Caco-2 (cell line): ENCODE results near the gene TMUB2. TPM values are rescaled to one million over a fixed set of nuclear protein-coding genes. Genes with fewer than 3 reads are reported as not detected.

Source experiments
- BruUV-seq: library from RNA; stranded (reverse); fragments of 400-500 nt; replicated peaks from 2 replicates; lab custom pipeline; 2021; lab: Mats Ljungman, UMichigan
- CTCF ChIA-PET: fragments of 300-600 bp; sonication (Branson Sonifier 250); formaldehyde crosslinking; loops from one replicate; lab custom pipeline; 2022; ENCODE audit warnings: antibody characterized with exemption; lab: Charles Lee
- POLR2A ChIA-PET: fragments of 300-600 bp; sonication (Branson Sonifier 250); formaldehyde crosslinking; loops from one replicate; lab custom pipeline; 2022; ENCODE audit warnings: antibody characterized with exemption; lab: Charles Lee
- DNase-seq, 2 experiments: peaks; one replicate each; pipeline versions ENCODE4 v3.0.0 to v3.0.0-alpha.2; 2020 to 2022
- H3K27me3 ChIP-seq: replicated peaks from 2 replicates; pipeline ENCODE4 v1.6.0; 2011; ENCODE audit warnings: low read length; ENCODE audit not compliant: control insufficient read depth, insufficient read depth
- H3K36me3 ChIP-seq: 2 replicates; pipeline ENCODE4 v1.5.1; 2011; ENCODE audit warnings: low read length; ENCODE audit not compliant: control insufficient read depth, insufficient read depth
- H3K4me1 ChIP-seq: fragments of 250-450 bp; sonication (Bioruptor Pico); 2 replicates; pipeline ENCODE4 v1.5.1; 2020; ENCODE audit warnings: mild to moderate bottlenecking
- H3K4me3 ChIP-seq: 2 replicates; pipeline ENCODE4 v1.5.1; 2011; ENCODE audit warnings: low read depth, mild to moderate bottlenecking, control low read depth, low read length
- H3K9me3 ChIP-seq: fragments of 250-450 bp; sonication (Bioruptor Pico); 2 replicates; pipeline ENCODE4 v1.5.1; 2020; ENCODE audit warnings: mild to moderate bottlenecking, moderate library complexity
- H3K27ac Mint-ChIP-seq: one replicate; pipeline ENCODE4 v1.8.0; 2022; ENCODE audit warnings: mixed read lengths; ENCODE audit not compliant: unreplicated experiment
- H3K27me3 Mint-ChIP-seq: one replicate; pipeline ENCODE4 v1.8.0; 2022; ENCODE audit warnings: mixed read lengths; ENCODE audit not compliant: insufficient read depth, unreplicated experiment
- H3K36me3 Mint-ChIP-seq: one replicate; pipeline ENCODE4 v1.8.0; 2022; ENCODE audit warnings: mild to moderate bottlenecking, mixed read lengths; ENCODE audit not compliant: insufficient read depth, unreplicated experiment
- H3K4me1 Mint-ChIP-seq: one replicate; pipeline ENCODE4 v1.8.0; 2022; ENCODE audit warnings: low read depth, mixed read lengths; ENCODE audit not compliant: unreplicated experiment
- H3K4me3 Mint-ChIP-seq: one replicate; pipeline ENCODE4 v1.8.0; 2022; ENCODE audit warnings: mild to moderate bottlenecking, moderate library complexity, mixed read lengths; ENCODE audit not compliant: unreplicated experiment
- H3K9me3 Mint-ChIP-seq: one replicate; pipeline ENCODE4 v1.8.0; 2022; ENCODE audit warnings: mixed read lengths; ENCODE audit not compliant: unreplicated experiment
- CTCF ChIP-seq, 2 experiments: fragments of 200-600 bp in 1 of 2; IDR thresholded peaks; 1 replicate in 1 of 2; 2 replicates in 1 of 2; pipeline versions ENCODE4 v1.5.1 to v1.8.0; 2011 to 2022; ENCODE audit warnings: antibody characterized with exemption in 1 of 2, control low read depth in 1 of 2, inconsistent platforms in 1 of 2, low read depth in 1 of 2, low read length in 1 of 2, mild to moderate bottlenecking in 1 of 2, moderate library complexity in 1 of 2; ENCODE audit not compliant: insufficient read depth in 1 of 2, severe bottlenecking in 1 of 2, unreplicated experiment in 1 of 2
- intact Hi-C: fragments of 100-400 bp; cut with micrococcal nuclease; formaldehyde crosslinking; loops from one replicate; pipeline ENCODE4 v1.10.0; 2022; ENCODE audit not compliant: unreplicated experiment
- total RNA-seq: library from RNA; stranded (reverse); gene quantifications from 2 replicates; pipeline ENCODE4 v1.2.3, GENCODE V29; 2022

Gene TMUB2
- total RNA-seq, 1 experiment from 2014 or later = 28.4 TPM

DNA sequence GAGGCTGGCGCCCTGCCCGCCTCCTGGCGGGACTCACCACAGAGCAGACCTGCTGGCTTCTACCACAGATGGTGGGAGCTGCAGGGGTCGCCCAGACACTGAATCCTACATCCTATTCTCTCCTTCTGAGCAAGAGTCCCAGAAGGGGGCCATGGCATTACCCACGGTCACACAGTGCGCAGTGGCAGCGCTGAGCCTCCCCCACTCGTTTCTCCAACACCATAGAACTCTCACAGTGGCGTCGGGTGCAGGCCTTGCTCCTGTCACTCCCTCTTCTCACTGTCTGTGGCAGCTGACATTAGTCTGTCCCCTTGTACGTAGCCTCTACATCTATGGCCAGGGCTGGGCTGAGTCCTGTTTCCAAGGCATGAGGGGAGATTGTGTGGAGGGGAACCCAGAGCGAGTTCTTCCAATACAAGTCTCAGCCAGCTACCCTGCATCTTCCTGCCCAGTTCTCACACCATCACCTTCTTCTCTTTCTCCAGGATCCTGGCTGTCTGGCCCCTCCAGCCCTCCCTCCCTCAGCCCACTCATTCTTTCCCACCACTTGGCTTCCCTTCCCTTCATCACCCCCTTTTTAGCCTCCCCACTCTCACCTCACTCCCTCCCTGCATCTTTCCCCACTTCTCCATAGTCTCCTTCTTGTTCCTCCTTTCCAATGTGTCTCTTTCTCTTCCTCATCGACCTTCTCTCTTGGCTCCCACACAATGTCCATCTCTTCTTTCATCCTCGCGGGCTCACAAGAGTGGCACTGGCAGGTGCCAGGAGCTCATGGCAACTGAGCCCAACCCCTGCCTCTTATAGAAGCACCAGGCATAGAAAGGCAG is 26.8 kb downstream of the TMUB2 start:
- DNase-seq = no peak
- Mint-ChIP-seq H3K27ac (no peak overlapping the region), H3K36me3 (peaks cover 73% of the 10 kb centered on the region), H3K9me3 (no peaks in the 10 kb centered on the region), H3K27me3 (no peaks in the 10 kb centered on the region), H3K4me3 (no peak overlapping the region), H3K4me1 (no peaks in the 10 kb centered on the region)
- ChIA-PET POLR2A (no interaction called here), CTCF (no interaction called here)
- no TSS peak for BruUV-seq
- peaks cover 11% of the 10 kb centered on the region for H3K36me3 ChIP-seq
- H3K27me3 ChIP-seq = no peaks in the 10 kb centered on the region
- no peak for TF ChIP-seq CTCF (IDR thresholded peaks at IDR 0.05; ENCODE audit: insufficient read depth in 1 of 2, low read depth in 1 of 2, low read length in 1 of 2, severe bottlenecking in 1 of 2, unreplicated experiment in 1 of 2)
- peaks cover 5% of the 10 kb centered on the region; the same call in 1 of the 2 replicates for H3K4me1 ChIP-seq
- H3K9me3 ChIP-seq = no peaks in the 10 kb centered on the region
- H3K4me3 ChIP-seq = no peak overlapping the region
- intact Hi-C loops = no loop called here

- no peaks in the 10 kb centered on the region for H3K27me3 ChIP-seq
- no TSS peak for BruUV-seq
- no peak overlapping the region for H3K27ac Mint-ChIP-seq
- ChIA-PET CTCF (no interaction called here), POLR2A (no interaction called here)
- H3K4me3 ChIP-seq = no peak overlapping the region
- H3K36me3 Mint-ChIP-seq = peaks cover 67% of the 10 kb centered on the region
- intact Hi-C loops = no loop called here
- no peak for TF ChIP-seq CTCF (IDR thresholded peaks at IDR 0.05; ENCODE audit: insufficient read depth in 1 of 2, low read depth in 1 of 2, low read length in 1 of 2, severe bottlenecking in 1 of 2, unreplicated experiment in 1 of 2)
- no peak for DNase-seq
- H3K4me3 Mint-ChIP-seq = no peak overlapping the region
- peaks cover 5% of the 10 kb centered on the region; the same call in 1 of the 2 replicates for H3K4me1 ChIP-seq
- no peaks in the 10 kb centered on the region for H3K9me3 ChIP-seq
- no peaks in the 10 kb centered on the region for H3K9me3 Mint-ChIP-seq
- H3K36me3 ChIP-seq = peaks cover 11% of the 10 kb centered on the region
- H3K27me3 Mint-ChIP-seq = no peaks in the 10 kb centered on the region
- no peaks in the 10 kb centered on the region for H3K4me1 Mint-ChIP-seq
Measured at GRCh38 chr17:44214230-44214494, 27.4 kb downstream of the TMUB2 start.

DNA sequence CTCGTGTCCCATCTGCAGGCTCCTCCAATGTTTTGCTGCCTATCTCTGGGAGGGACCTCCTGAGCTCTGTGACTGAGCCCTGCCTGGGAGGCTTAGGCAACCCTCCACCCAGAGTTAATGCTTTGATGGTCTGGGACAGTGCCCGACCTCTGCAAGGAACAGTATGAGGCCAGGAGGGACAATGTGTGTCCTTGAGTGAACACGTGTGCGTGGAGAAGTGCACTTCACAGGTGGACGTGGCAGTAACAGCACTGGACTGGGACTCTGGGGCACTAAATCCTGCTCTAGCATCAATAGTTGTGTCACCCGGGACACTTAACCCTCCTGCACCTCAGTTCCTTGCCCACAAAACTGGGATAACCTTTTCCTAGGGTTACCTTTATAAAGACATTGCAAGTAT is 28.1 kb downstream of the TMUB2 start:
- no peak overlapping the region for H3K4me3 Mint-ChIP-seq
- H3K36me3 Mint-ChIP-seq = peaks cover 60% of the 10 kb centered on the region
- Histone ChIP-seq H3K9me3 (no peaks in the 10 kb centered on the region), H3K36me3 (peaks cover 11% of the 10 kb centered on the region), H3K27me3 (no peaks in the 10 kb centered on the region), H3K4me1 (peaks cover 5% of the 10 kb centered on the region; the same call in 1 of the 2 replicates), H3K4me3 (no peak overlapping the region)
- no peak for DNase-seq
- H3K27ac Mint-ChIP-seq = no peak overlapping the region
- H3K9me3 Mint-ChIP-seq = no peaks in the 10 kb centered on the region
- TF ChIP-seq CTCF (IDR thresholded peaks at IDR 0.05; ENCODE audit: insufficient read depth in 1 of 2, low read depth in 1 of 2, low read length in 1 of 2, severe bottlenecking in 1 of 2, unreplicated experiment in 1 of 2) = no peak
- ChIA-PET POLR2A (no interaction called here), CTCF (no interaction called here)
- intact Hi-C loops = no loop called here
- no peaks in the 10 kb centered on the region for H3K4me1 Mint-ChIP-seq
- H3K27me3 Mint-ChIP-seq = no peaks in the 10 kb centered on the region
- BruUV-seq = no TSS peak
